ENCODE results near the gene DUSP3.

DUSP3 gene

GRCh38 chr17:43767713-43768059 lies 11.1 kb downstream of the DUSP3 start:
- DNase-seq: no peak

GRCh38 chr17:43767053-43767712 lies 11.6 kb downstream of the DUSP3 start:
- no peak for DNase-seq

- peak; percentile 28 for DNase-seq
These were observed 12.2 kb downstream of the DUSP3 start for GRCh38 chr17:43766413-43767052.

GRCh38 chr17:43760254-43760852 lies 18.4 kb downstream of the DUSP3 start:
- peak; percentile 87 for DNase-seq

- DNase-seq: no peak
These were observed 18.9 kb downstream of the DUSP3 start for GRCh38 chr17:43759836-43760235.

GRCh38 chr17:43758497-43759174 lies 20.1 kb downstream of the DUSP3 start, which contains the start of gene SOST:
Gene SOST (minus strand): TSS chr17:43758791. CDS start chr17:43758741, 50 bp downstream.
- no peak for DNase-seq

GRCh38 chr17:43758086-43758485 lies 20.7 kb downstream of the DUSP3 start:
- DNase-seq: no peak

- DNase-seq: no peak
These were observed 21.6 kb downstream of the DUSP3 start for GRCh38 chr17:43757171-43757660.

GRCh38 chr17:43756201-43756600 lies 22.6 kb downstream of the DUSP3 start:
- DNase-seq: no peak

- DNase-seq: no peak
These were observed 23.3 kb downstream of the DUSP3 start for GRCh38 chr17:43755389-43755875.

- DNase-seq: no peak
These were observed 23.8 kb downstream of the DUSP3 start for GRCh38 chr17:43754947-43755346.

GRCh38 chr17:43753493-43754129 lies 25.2 kb downstream of the DUSP3 start:
- no peak for DNase-seq

GRCh38 chr17:43750153-43750552 lies 28.6 kb downstream of the DUSP3 start:
- DNase-seq: no peak

- DNase-seq: peak; percentile 10
These were observed 33.2 kb downstream of the DUSP3 start for GRCh38 chr17:43745541-43745940.

GRCh38 chr17:43741636-43742035 lies 37.1 kb downstream of the DUSP3 start:
- DNase-seq: no peak

- DNase-seq: no peak
These were observed 38.2 kb downstream of the DUSP3 start for GRCh38 chr17:43740541-43740940.

GRCh38 chr17:43737722-43738121 lies 41.1 kb downstream of the DUSP3 start:
- DNase-seq: no peak

GRCh38 chr17:43736389-43736788 lies 42.4 kb downstream of the DUSP3 start:
- DNase-seq: no peak

- no peak for DNase-seq
These were observed 44.4 kb downstream of the DUSP3 start for GRCh38 chr17:43734376-43734775.

- DNase-seq: no peak
These were observed 44.8 kb downstream of the DUSP3 start for GRCh38 chr17:43733956-43734355.

- DNase-seq: no peak
These were observed 45.8 kb downstream of the DUSP3 start for GRCh38 chr17:43732958-43733357.

- DNase-seq: no peak
These were observed 50.7 kb downstream of the DUSP3 start for GRCh38 chr17:43728081-43728480.
